HepG2 (cell line): ENCODE results near the gene PGAP3. TPM values are rescaled to one million over a fixed set of nuclear protein-coding genes. Genes with fewer than 3 reads are reported as not detected.
A peak's percentile ranks its signal among the peaks of the same experiment; 100 is the strongest.

ENCODE experiments used
- ASH2L ChIP-seq: fragments of 300-600, 200-600 bp; sonication (generic); IDR thresholded peaks from 2 replicates; pipeline ENCODE4 v1.7.0; 2017; ENCODE audit warnings: low read depth, mild to moderate bottlenecking, moderate library complexity, mixed read lengths, low read length; ENCODE audit not compliant: insufficient read length
- ELF3 ChIP-seq: IDR thresholded peaks from 2 replicates; pipeline ENCODE4 v1.6.1; 2016; ENCODE audit warnings: missing genetic modification reagents, missing compliant biosample characterization
- GABPB1 ChIP-seq: IDR thresholded peaks from 2 replicates; pipeline ENCODE4 v1.6.1; 2016; ENCODE audit warnings: mild to moderate bottlenecking, missing genetic modification reagents, moderate library complexity, missing compliant biosample characterization
- GATAD2A ChIP-seq: IDR thresholded peaks from 2 replicates; pipeline ENCODE4 v1.6.1; 2016
- KMT2A ChIP-seq: sonication (generic); formaldehyde crosslinking; IDR thresholded peaks from 2 replicates; pipeline ENCODE4 v1.4.0; 2020; ENCODE audit warnings: missing genetic modification reagents
- MTA1 ChIP-seq: sonication (generic); formaldehyde crosslinking; IDR thresholded peaks from 2 replicates; pipeline ENCODE4 v1.4.0; 2020; ENCODE audit warnings: missing genetic modification reagents, mild to moderate bottlenecking, borderline replicate concordance
- MYC ChIP-seq: sonication (generic); formaldehyde crosslinking; IDR thresholded peaks from 2 replicates; pipeline ENCODE4 v1.9.0; 2021; ENCODE audit warnings: missing genetic modification reagents, borderline replicate concordance
- NFKB2 ChIP-seq: sonication (generic); formaldehyde crosslinking; IDR thresholded peaks from 2 replicates; pipeline ENCODE4 v1.4.0; 2020; ENCODE audit warnings: missing genetic modification reagents, borderline replicate concordance
- NONO ChIP-seq, 2 experiments: fragments of 450-650 bp in 1 of 2; sonication (generic) in 1 of 2; formaldehyde crosslinking in 1 of 2; IDR thresholded peaks in 1 of 2; conservative IDR thresholded peaks in 1 of 2; 2 replicates each; pipeline versions ENCODE4 v1.6.1 to v1.8.0; 2017 to 2022; ENCODE audit warnings: mild to moderate bottlenecking in 1 of 2, missing genetic modification reagents in 1 of 2, moderate library complexity in 1 of 2
- NPAS2 ChIP-seq: sonication (generic); formaldehyde crosslinking; IDR thresholded peaks from 2 replicates; pipeline ENCODE4 v1.8.0; 2022; ENCODE audit warnings: mild to moderate bottlenecking, missing genetic modification reagents, borderline replicate concordance
- PAWR ChIP-seq: sonication (generic); formaldehyde crosslinking; IDR thresholded peaks from 2 replicates; pipeline ENCODE4 v1.4.0; 2020; ENCODE audit warnings: missing genetic modification reagents, mild to moderate bottlenecking, borderline replicate concordance
- ZBTB25 ChIP-seq: IDR thresholded peaks from 2 replicates; pipeline ENCODE4 v1.6.1; 2018; ENCODE audit warnings: missing genetic modification reagents
- ZFP37 ChIP-seq: sonication (generic); formaldehyde crosslinking; IDR thresholded peaks from 2 replicates; pipeline ENCODE4 v1.4.0; 2020; ENCODE audit warnings: missing genetic modification reagents, borderline replicate concordance
- ZNF121 ChIP-seq: sonication (generic); formaldehyde crosslinking; IDR thresholded peaks from 2 replicates; pipeline ENCODE4 v1.5.0; 2020; ENCODE audit warnings: mild to moderate bottlenecking, missing genetic modification reagents
- ZNF253 ChIP-seq: sonication (generic); formaldehyde crosslinking; IDR thresholded peaks from 2 replicates; pipeline ENCODE4 v1.8.0; 2022; ENCODE audit warnings: mild to moderate bottlenecking, missing genetic modification reagents, borderline replicate concordance
- ZNF598 ChIP-seq: sonication (generic); formaldehyde crosslinking; IDR thresholded peaks from 2 replicates; pipeline ENCODE4 v1.5.1; 2020; ENCODE audit warnings: mild to moderate bottlenecking, missing genetic modification reagents, borderline replicate concordance
- ZNF609 ChIP-seq: sonication (generic); formaldehyde crosslinking; IDR thresholded peaks from 2 replicates; pipeline ENCODE4 v1.4.0; 2020; ENCODE audit warnings: mild to moderate bottlenecking, missing genetic modification reagents, borderline replicate concordance
- ZNF782 ChIP-seq: sonication (generic); formaldehyde crosslinking; IDR thresholded peaks from 2 replicates; pipeline ENCODE4 v1.4.0; 2020; ENCODE audit warnings: missing genetic modification reagents, mild to moderate bottlenecking, borderline replicate concordance
- polyA plus RNA-seq, 8 experiments: library from polyadenylated mRNA; depleted of rRNA in 3 of 8; stranded (reverse) in 7 of 8; unstranded in 1 of 8; fragments of >200 nt; fragmentation: Illumina TruSeq in 4 of 8; extraction: Trizol in 4 of 8; gene quantifications; 2 replicates each; pipeline versions ENCODE4 v1.2.1 to v1.2.3, GENCODE V29; 2011 to 2016; ENCODE audit warnings: low read depth in 4 of 8, missing spikeins in 1 of 8, mixed read lengths in 1 of 8; ENCODE audit not compliant: insufficient read depth in 1 of 8
- total RNA-seq, 5 experiments: library from RNA; depleted of rRNA; stranded (reverse); fragments of >200 nt; fragmentation: Illumina TruSeq; extraction: Trizol; gene quantifications; 2 replicates each; pipeline ENCODE4 v1.2.3, GENCODE V29; 2016; ENCODE audit warnings: low read depth in 1 of 5
- TF ChIP-seq, protein P1 (sequence below): sonication (generic); formaldehyde crosslinking; IDR thresholded peaks from 2 replicates; pipeline ENCODE4 v1.4.0; 2020; ENCODE audit warnings: missing genetic modification reagents
- TF ChIP-seq, protein P2 (sequence below): sonication (generic); formaldehyde crosslinking; IDR thresholded peaks from 2 replicates; pipeline ENCODE4 v1.5.0; 2020; ENCODE audit warnings: missing genetic modification reagents, mild to moderate bottlenecking, borderline replicate concordance

The PGAP3 gene
- total and polyA plus RNA-seq, 2 of the 13 experiments (the other 11 are each of a cell fraction or from before 2014, with no cell fraction given), result 11.9 to 14.6 TPM

DNA sequence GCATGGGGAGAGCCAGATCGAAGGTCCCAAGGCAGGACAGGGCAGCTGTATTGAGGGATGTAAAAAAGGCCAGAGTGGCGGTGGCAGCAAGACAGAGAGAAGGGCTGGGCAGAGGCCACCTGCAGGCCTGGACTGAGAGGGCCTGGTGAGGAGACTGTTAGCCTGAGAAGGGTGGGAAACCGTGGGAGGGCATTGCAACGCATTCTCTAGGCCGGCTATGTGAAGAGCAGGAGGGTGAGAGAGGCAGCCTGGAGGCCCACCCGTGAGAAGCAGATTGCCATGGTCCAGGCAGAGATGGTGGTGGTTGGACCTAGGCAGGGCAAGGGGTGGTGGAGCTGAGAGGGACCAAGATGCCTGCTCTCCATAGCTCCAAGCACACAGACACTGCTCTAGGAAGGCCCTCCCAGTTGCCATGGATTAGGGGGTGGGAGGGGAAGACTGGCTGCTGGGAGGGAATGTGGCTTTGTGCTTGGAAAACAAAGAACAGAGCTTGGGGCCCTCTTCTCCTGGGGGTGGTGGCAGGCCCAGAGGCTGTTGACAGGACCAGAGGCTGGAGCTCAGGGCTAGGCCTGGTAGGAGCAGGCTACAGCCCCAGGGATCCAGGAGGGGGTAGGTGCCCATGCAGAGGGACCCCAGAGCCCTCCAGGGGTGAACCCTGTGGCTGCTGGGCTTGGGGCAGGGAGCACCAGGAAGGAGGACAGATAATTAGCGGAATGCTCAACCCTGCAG is 35.1 kb downstream of the PGAP3 start (continued):
- TF ChIP-seq ZNF609, result peak; percentile 25; the same call in 1 of the 2 replicates
- TF ChIP-seq ZNF253 (CRISPR knock-in tag), result no peak
- TF ChIP-seq, protein P1, sequence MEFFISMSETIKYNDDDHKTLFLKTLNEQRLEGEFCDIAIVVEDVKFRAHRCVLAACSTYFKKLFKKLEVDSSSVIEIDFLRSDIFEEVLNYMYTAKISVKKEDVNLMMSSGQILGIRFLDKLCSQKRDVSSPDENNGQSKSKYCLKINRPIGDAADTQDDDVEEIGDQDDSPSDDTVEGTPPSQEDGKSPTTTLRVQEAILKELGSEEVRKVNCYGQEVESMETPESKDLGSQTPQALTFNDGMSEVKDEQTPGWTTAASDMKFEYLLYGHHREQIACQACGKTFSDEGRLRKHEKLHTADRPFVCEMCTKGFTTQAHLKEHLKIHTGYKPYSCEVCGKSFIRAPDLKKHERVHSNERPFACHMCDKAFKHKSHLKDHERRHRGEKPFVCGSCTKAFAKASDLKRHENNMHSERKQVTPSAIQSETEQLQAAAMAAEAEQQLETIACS (CRISPR knock-in tag), result no peak
- peak; percentile 23 for TF ChIP-seq ASH2L
- TF ChIP-seq NONO (IDR thresholded peaks at IDR 0.05), result no peak
- 0 out of 2 replicates have a peak, but pooled peaks have one; percentile 21 for TF ChIP-seq NONO (CRISPR knock-in tag; conservative IDR thresholded peaks at IDR 0.05)
- TF ChIP-seq ZFP37 (CRISPR knock-in tag), result no peak
- TF ChIP-seq ELF3 (CRISPR knock-in tag), result no peak
- no peak for TF ChIP-seq KMT2A (CRISPR knock-in tag)
- TF ChIP-seq MTA1 (CRISPR knock-in tag), result peak; percentile 75; the same call in 1 of the 2 replicates
- peak; percentile 45; the same call in 1 of the 2 replicates for TF ChIP-seq ZNF782 (CRISPR knock-in tag)
- TF ChIP-seq ZNF598 (CRISPR knock-in tag), result 0 out of 2 replicates have a peak, but pooled peaks have one; percentile 37
- no peak for TF ChIP-seq NPAS2 (CRISPR knock-in tag)
- TF ChIP-seq GABPB1 (CRISPR knock-in tag), result peak; percentile 25; the same call in 1 of the 2 replicates
- no peak for TF ChIP-seq PAWR
- TF ChIP-seq ZNF121 (CRISPR knock-in tag), result 0 out of 2 replicates have a peak, but pooled peaks have one; percentile 32
- no peak for TF ChIP-seq ZBTB25 (CRISPR knock-in tag)
- peak; percentile 29 for TF ChIP-seq GATAD2A
- TF ChIP-seq, protein P2, sequence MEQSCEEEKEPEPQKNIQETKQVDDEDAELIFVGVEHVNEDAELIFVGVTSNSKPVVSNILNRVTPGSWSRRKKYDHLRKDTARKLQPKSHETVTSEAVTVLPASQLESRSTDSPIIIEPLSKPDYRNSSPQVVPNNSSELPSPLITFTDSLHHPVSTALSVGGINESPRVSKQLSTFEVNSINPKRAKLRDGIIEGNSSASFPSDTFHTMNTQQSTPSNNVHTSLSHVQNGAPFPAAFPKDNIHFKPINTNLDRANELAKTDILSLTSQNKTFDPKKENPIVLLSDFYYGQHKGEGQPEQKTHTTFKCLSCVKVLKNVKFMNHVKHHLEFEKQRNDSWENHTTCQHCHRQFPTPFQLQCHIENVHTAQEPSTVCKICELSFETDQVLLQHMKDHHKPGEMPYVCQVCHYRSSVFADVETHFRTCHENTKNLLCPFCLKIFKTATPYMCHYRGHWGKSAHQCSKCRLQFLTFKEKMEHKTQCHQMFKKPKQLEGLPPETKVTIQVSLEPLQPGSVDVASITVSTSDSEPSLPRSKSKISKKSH (CRISPR knock-in tag), result no peak
- TF ChIP-seq MYC (CRISPR knock-in tag), result no peak
- 0 out of 2 replicates have a peak, but pooled peaks have one; percentile 31 for TF ChIP-seq NFKB2 (CRISPR knock-in tag)
